Activated CD4-positive, CD25-positive, alpha-beta regulatory T cell treated with anti-CD3 and anti-CD28 coated beads, Interleukin-2, amount 50 U/mL, for 72 hours (primary cell): ENCODE measurements around the gene RAB8B.

Experiments used
- DNase-seq: peaks from one replicate; pipeline ENCODE4 v3.0.0; 2021

The RAB8B gene

GRCh38 chr15:63277038-63277892 lies 87.9 kb downstream of the RAB8B start, which contains the start of gene APH1B:
APH1B (plus strand) TSS chr15:63277605; CDS start chr15:63277624, 19 bp downstream.
- peak; percentile 77 for DNase-seq

GRCh38 chr15:63277893-63278456 lies 88.6 kb downstream of the RAB8B start:
- DNase-seq = no peak

GRCh38 chr15:63283126-63283525 lies 93.7 kb downstream of the RAB8B start:
- no peak for DNase-seq

DNA sequence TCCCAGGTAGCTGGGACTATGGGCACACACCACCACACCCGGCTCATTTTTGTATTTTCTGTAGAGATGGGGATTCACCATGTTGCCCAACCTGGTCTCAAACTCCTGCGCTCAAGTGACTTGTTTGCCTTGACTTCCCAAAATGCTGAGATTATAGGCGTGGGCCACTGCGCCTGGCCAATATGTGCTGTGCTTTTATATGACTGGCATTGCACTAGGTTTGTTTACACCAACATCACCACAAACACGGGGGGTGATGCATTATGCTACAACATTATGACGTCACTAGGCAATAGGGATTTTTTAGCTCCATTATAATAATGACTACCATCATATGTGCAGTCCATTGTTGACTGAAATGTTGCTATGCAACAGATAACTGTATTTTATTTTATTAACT lies 94.9 kb downstream of the RAB8B start:
- DNase-seq = no peak

DNA sequence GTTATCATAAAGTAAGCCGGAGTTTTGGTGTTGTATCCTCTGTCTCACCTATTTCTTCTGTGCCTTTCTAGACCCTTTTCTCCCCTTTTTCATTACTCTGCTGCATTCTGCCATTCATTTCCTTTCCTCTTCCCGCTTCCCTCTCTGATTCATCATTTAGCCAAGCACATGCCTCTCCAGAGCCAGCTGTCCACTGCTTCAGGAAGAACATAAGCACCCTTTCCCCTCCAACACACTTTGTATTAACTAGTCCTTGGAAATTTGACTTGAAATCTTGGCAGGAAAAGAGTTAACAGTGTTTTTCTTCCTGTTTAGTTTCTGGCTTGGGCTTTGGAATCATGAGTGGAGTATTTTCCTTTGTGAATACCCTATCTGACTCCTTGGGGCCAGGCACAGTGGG lies 97.7 kb downstream of the RAB8B start:
- DNase-seq = no peak

DNA sequence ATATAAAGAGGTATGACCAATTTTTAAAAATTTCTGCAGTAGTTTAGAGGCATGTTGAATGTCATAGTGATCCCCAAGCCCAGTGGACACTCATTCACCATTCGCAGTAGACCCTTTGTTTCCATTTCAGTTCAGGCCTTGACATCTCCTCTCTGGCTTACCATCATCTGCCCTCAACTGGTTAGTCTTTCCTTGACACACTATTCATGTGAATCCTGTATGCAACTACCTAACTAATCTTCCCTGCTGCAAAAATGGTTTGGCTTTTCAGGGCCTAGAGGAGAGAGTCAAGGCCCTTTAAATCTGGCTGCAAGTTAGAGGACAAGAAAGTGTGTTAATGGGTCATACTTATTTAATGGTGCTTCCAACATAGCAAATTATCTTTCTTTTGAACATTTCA lies 98.9 kb downstream of the RAB8B start:
- DNase-seq = no peak

DNA sequence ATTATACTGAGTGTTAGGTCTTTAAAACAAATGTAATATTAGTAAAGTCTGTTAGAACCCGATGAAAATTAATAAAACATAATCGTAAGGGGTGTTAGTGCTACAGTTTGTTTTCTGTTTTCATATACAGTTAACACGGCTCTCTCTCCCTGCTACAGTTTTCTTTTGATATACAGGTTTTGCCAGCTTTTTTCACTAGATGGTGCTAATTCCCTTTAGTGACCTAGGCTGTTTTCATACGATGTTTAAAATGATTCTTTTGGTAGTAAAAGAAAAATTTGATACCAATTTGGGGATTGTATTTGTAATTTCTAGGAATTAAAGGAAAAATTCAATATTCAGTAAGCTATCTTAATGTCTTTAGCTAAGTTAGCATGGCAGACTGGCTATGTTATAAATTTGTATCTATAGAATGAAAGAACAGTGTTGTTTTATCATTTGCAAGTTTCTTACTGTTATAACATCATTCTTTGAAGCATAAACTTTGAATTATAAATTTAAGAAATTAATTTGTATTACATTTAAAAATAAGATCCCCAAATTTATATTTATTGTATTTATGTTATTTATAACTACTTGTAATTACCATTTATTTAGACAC lies 99.5 kb downstream of the RAB8B start:
- no peak for DNase-seq

GRCh38 chr15:63291507-63291906 lies 102.1 kb downstream of the RAB8B start:
- DNase-seq = no peak

DNA sequence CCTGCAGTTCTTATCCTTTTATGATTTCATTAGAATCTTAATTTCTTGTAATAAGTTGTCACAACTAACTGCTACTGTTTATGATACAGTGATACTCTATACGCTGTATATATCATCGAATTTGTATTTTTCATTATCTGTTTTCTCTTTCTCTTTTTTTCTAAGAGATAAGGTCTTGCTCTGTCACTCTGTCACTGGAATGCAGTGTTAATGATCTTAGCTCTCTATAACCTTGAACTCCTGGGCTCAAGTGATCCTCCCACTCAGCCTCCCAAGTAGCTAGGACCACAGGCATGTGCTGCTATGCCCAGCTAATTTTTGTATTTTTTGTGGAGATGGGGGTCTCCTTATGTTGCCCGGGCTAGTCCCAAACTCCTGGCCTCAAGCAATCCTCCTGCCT lies 102.8 kb downstream of the RAB8B start:
- no peak for DNase-seq

GRCh38 chr15:63292771-63293170 lies 103.4 kb downstream of the RAB8B start:
- DNase-seq = no peak

DNA sequence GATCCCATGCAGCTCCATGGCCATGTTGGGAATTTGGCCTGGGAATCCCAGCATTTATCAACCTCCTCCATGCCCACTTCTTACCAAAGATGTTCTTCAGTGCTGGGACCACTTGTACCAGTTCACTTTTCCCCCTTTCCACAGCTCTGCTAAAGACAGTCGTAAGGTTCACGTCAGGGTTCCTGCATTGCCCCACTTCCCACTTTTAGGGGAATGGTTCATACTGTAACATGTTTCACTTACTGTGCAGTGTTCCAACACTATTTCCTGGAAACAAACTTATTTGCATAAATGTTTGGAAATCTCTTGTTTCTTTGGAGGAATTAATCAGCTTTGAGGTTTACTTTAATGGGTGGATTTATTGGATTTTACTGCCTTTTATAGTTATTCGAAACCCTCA lies 105.0 kb downstream of the RAB8B start:
- DNase-seq = no peak

GRCh38 chr15:63295341-63295740 lies 105.9 kb downstream of the RAB8B start:
- DNase-seq = no peak

- DNase-seq = no peak
Observed at GRCh38 chr15:63296195-63296594, 106.8 kb downstream of the RAB8B start.

- DNase-seq = no peak
Observed at GRCh38 chr15:63299943-63300575, 110.7 kb downstream of the RAB8B start.

- DNase-seq = no peak
Observed at GRCh38 chr15:63301088-63301487, 111.7 kb downstream of the RAB8B start.

DNA sequence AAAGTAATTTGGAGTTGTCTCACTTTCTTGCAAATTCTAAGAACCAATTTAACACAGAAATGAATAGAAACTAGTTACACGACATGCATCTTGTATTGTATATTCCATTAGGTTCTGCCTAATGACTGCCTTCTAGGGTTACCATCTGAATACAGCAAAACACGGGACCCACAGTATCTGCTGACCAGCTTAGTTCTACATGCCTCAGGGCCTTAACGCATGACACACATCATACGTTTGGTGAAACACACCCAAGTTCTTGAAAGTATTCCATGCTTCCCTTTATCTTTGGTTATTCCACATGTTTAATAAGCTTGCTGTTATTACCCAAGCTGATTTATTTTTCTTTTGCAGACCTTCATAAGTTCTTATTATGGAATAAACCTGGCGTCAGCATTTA lies 115.9 kb downstream of the RAB8B start:
- no peak for DNase-seq

GRCh38 chr15:63306492-63307073 lies 117.2 kb downstream of the RAB8B start:
- no peak for DNase-seq

DNA sequence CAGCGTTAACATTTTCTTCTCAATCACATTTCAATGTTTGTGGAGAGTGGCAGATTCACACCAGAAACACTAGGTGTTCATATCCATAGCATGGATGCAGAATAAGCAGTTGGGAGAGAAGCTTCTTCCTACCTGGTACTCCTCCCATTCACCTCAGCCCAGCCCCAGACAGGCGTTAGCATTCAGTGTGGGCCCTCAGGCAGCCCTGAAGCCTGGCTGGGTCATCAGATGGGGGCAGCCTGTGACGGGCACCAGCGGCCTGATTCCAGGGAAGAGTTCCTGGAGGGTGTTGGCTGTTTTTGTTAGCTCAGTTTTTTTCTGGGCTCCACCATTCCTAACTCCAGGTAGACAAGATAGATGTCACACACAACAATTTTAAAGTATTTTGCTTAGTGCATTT lies 119.1 kb downstream of the RAB8B start:
- DNase-seq = no peak

- no peak for DNase-seq
Observed at GRCh38 chr15:63308947-63309346, 119.5 kb downstream of the RAB8B start.

- DNase-seq = no peak
Observed at GRCh38 chr15:63310646-63311045, 121.2 kb downstream of the RAB8B start.

DNA sequence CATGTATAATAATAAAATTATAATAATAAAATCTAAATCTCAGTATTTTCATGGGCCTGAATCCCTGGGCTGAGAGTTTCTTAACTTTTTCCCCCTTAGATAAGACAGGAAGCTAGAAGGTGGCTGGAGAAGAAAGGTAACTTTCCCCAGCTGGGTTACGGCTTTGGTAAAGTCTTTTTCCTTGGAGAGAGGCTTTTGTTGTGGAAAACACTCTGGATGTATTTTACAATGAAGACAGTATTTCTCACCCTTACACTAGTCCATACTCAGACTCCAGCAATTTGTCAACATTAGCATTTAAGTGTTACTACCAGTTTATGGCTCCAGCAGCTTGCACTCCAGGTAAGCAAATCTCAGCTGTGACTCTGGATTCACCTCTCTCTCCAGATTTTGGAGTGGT lies 122.9 kb downstream of the RAB8B start:
- no peak for DNase-seq

GRCh38 chr15:63313825-63314224 lies 124.4 kb downstream of the RAB8B start:
- no peak for DNase-seq

DNA sequence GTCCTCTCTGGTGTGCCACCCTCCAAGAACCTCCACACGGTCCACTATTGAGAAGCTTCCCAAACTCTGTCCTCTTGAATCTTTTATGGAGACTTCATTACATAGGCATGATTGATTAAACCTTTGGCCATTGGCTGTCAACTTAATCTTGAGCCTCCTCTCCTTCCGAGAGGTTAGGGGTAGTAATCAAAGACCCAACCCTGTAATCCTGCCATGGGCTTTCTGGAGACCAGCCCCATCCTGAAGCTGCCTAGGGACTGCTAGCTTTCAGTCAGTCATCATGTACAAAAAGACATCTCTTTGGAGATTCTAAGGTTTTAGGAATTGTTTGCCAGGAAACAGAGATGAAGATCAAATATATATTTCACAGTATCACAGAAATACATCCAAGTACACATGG lies 125.0 kb downstream of the RAB8B start:
- no peak for DNase-seq
